IPS-NIHi7 (cell line): Measurements from ENCODE around the gene RORB.

Experiments
- DNase-seq: peaks from one replicate; pipeline ENCODE4 v3.0.0; 2012; ENCODE audit warnings: mixed read lengths; ENCODE audit errors: extremely low spot score

The RORB gene

DNA sequence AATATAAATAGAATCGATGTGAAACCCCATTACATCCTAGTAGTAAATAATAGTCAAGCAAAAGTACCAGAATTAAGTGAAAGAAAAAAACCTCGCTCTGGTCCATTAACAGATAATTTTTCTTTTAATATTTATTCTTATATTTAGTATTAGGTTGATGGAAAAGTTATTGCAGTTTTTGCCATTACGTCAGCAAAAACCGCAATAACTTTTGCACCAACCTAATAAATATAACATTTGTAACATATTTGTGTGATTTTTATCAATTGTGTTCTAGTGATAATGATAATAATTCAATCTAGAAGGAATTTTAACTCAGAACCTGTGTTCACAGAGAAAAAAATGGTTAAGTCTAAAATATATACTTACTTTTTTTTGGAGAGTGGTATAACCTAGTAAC is 16.1 kb downstream of the RORB start:
- DNase-seq, result no peak

DNA sequence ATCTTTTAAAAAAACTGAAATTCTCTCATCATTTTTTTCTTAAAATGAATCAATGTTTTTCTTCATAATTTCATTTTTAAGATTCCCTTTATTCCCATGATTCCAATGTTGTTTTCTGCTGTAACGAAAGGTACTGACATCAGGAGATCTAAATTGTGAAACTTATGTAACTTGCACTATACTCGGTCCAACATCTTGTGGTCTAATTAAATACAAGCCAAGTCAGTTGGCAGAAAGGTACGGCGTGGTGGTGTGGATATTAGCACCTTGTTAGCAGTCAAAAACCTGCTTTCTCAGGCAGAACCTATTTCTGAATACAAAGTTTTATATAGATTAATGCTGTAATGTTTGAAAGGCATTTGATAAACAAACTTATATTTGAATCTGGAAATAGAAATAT is 20.1 kb downstream of the RORB start:
- DNase-seq, result no peak

GRCh38 chr9:74519419-74519818 is 22.3 kb downstream of the RORB start:
- DNase-seq, result no peak

DNA sequence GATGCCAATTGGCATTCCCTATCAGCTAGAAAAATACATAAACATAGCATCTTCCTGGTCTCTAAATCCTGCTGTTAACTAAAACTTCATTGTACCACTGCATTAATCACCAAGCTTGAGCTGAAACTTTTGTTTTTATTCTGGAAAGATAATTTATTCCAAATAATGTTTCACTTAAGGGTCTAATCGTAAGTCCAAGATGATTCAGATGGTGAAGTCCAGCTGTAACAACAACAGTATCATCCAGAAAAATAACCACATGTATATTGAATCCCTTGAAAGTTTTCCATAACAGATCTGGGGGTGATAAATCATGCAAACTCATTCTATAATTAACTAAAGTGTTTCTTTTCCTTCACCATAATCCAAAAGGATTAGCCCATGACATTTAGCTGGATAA is 23.9 kb downstream of the RORB start:
- DNase-seq, result no peak

GRCh38 chr9:74524289-74524688 is 27.2 kb downstream of the RORB start:
- DNase-seq, result no peak

- no peak for DNase-seq
Observed at GRCh38 chr9:74526215-74526614, 29.1 kb downstream of the RORB start.

GRCh38 chr9:74527718-74528117 is 30.6 kb downstream of the RORB start:
- DNase-seq, result no peak

GRCh38 chr9:74528207-74528606 is 31.1 kb downstream of the RORB start:
- no peak for DNase-seq

DNA sequence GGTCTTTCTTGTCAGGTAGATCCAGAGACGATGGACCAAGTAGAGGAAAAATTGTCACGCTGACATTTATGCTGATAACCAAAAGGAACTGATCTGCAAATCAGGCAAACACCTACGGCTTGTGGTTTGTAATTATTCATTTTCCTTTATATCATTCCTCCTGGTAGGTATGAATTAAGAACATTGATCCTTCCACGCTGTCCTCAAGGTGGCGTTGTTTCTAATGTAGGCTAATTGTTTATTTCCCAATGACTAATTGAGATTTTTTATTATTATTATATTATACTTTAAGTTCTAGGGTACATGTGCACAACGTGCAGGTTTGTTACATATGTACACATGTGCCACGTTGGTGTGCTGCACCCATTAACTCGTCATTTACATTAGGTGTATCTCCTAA is 33.3 kb downstream of the RORB start:
- peak; percentile 12 for DNase-seq

- no peak for DNase-seq
Observed at GRCh38 chr9:74533253-74533652, 36.1 kb downstream of the RORB start.

DNA sequence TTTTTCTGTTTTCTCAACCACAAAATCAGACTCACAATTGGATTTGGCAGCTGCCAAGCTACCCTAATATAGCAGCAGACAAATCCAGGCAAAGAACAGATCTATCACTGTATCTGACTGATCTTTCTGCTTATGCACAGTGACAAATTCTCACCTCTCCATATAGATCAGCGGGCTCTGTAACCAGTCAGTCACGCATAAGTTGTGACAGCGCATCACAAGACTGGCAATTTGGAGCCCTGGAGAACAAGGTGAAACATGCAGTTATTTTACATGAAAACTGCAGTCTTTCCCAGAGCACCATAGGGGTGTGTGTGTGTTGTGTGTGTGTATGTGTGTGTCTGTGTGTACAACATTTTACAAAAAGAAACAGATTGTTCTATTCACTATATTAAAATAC is 37.7 kb downstream of the RORB start:
- no peak for DNase-seq

DNA sequence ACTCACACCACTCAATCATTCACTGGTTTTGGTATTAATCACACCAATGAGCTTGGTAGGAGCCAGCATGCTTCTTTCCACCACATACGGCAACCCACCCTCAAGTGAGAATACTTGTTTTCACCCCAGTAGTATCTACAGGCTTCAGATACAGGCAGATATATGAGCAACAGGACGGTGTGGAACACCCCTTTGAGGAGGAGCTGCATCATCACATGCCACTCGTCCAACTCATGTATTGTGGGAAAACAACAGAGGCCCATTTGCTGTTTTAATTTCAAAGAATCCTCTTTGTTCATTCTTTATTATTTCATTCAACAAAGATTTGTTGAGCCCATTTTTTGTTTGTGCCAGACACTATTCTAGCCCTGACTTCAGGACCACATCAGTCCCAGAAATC is 46.0 kb downstream of the RORB start:
- no peak for DNase-seq

GRCh38 chr9:74551266-74551665 is 54.1 kb downstream of the RORB start:
- DNase-seq, result no peak

GRCh38 chr9:74554751-74555419 is 57.8 kb downstream of the RORB start:
- no peak for DNase-seq

DNA sequence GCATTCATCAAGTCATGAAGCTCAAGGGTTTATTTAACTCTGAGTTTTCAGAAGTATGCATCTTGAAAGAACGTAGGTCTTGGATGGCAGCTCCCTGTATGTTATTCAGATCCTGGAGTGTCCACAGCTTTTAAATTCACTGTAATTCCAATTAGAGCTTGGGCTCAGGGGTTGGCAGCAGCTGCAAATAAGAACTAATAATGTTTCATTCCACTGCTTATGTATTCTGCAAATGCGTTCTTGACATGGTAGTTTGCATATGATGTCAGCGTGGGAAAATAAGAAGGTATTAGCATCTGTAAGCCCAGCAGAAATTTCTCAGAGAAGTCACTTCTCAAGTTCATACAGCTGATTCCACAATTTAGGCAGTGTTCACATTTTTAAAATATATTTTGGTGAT is 58.4 kb downstream of the RORB start:
- DNase-seq, result no peak

DNA sequence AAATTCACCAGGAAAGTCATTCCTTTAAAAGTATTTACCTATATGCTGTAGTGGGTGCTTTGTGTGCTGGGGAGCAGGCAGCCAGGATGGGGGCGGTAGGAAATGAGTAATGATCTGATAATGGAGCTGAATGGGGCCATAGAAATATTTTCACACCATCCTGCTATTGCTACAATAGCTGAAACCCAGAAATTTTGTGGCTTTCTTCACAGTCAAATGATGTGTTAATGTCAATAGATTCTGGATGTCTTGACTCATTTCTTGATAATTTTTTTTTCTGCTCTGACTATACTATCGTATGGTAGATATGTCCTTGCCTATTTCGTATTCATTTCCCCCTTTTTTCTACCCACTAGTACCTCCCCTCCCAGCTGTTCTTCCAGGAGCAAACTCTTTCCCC is 59.5 kb downstream of the RORB start:
- DNase-seq, result no peak

- no peak for DNase-seq
Observed at GRCh38 chr9:74557571-74557970, 60.4 kb downstream of the RORB start.

GRCh38 chr9:74562611-74563010 is 65.5 kb downstream of the RORB start:
- DNase-seq, result no peak

DNA sequence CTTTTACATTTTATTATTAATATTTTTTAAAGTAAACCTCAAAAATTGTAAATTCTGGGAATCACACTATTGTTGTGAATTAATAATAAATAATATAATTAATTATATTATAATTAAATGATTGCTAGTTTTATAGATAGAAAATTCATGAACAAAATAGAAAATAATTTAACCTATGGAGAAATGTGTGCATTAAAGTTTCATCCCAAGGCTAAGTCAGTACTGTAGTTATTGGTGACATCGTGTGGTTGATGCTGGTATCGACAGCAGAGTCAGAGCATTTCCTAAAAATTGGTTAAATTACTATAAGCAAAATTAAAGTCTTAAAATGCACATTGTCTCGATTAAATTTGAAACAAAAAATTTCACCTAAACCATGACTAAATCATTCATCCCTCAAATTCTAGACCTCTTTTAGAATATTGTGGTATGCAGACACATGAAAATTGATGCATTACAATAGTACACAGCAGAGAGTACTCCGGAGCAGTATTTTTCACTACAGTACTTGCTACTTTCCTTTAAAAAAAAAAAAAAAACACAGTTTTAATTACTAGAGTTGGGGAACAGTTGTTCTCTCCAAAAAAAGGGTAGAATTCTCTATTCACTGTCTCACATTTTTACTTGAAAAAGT is 73.9 kb downstream of the RORB start:
- DNase-seq, result peak; percentile 23

DNA sequence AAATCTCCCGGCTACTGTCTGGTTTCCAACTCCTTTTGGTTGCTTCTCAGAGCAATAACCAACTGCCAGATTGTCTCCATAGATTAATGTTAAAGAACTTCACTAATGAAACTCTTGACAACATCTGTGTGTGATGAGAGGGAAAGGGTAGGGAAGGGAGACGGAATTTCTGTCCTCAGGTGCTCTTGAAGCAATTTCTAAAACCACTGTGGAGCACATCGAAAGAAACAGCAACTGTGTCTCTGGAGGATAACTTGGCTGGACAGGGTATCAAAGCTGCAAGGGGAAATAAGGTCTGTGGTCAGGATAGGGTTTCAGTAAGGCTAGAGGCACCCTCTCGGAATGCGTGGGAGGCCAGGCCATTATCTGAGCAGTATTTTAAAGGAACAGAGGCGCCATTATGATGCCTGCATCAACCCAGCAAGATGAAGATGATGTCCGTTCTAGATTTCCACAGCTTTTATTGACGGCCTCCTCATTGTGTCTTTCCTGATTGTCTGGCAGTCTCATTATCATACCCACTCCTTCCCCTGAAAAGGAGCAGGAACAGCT is 76.6 kb downstream of the RORB start:
- DNase-seq, result no peak

- DNase-seq, result no peak
Observed at GRCh38 chr9:74576176-74576575, 79.0 kb downstream of the RORB start.

DNA sequence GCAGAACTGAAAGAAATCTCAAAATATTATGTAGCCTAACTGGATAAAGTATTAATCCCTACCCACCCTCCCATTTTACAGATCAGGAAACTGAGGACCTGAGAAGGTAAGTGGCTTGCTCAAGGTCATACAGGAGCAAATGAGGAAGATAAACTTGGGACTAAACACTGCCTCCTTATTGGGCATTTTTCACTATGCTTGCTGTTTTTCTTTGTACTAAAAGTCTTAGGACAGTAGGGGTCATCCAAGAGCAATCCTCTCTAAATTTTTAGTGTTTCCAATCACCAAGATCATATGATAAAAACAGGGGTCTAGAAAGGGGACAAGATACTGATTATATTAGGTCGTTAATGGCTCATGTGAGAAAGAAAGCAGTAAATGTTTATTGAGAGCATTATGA is 80.8 kb downstream of the RORB start:
- DNase-seq, result no peak

GRCh38 chr9:74589576-74589975 is 92.4 kb downstream of the RORB start:
- no peak for DNase-seq

- DNase-seq, result no peak
Observed at GRCh38 chr9:74595286-74595685, 98.2 kb downstream of the RORB start.
